Measurements from ENCODE around the gene ATOH8. TPM values are rescaled to one million over a fixed set of nuclear protein-coding genes. Genes with fewer than 3 reads are reported as not detected.

ATOH8 gene
- total and polyA plus RNA-seq, 4 donors = 38.6 to 63.3 (median 50.5) TPM

GRCh38 chr2:85780316-85781012 is 26.7 kb downstream of the ATOH8 start:
- WGBS, 2 donors = 69 to 87% methylated on average over 14 of the region's 14 CpGs
- no peak for TF ChIP-seq CTCF (IDR thresholded peaks at IDR 0.05; ENCODE audit: control extremely low read depth, extremely low read depth)
- Histone ChIP-seq H3K4me1 (ENCODE audit: control insufficient read depth in 5 of 5, insufficient read depth in 5 of 5, low read length in 5 of 5) (peaks cover 0 to 59% (median 38%) of the 10 kb centered on the region in 5 donors), H3K36me3 (ENCODE audit: control insufficient read depth in 4 of 4, insufficient read depth in 4 of 4, low read length in 4 of 4) (peaks cover 0 to 22% (median 21%) of the 10 kb centered on the region in 4 donors), H3K9ac (ENCODE audit: insufficient read depth in 1 of 2, low read length in 2 of 2) (no peak overlapping the region), H3K27ac (ENCODE audit: low read depth in 1 of 2, low read length in 1 of 2) (peak overlapping the region in 1 of 2 donors; percentile 58), H3K27me3 (ENCODE audit: control insufficient read depth in 3 of 3, insufficient read depth in 3 of 3, low read length in 2 of 3) (no peaks in the 10 kb centered on the region), H3K9me3 (ENCODE audit: control insufficient read depth in 4 of 4, insufficient read depth in 3 of 4, low read length in 3 of 4) (no peaks in the 10 kb centered on the region), H3K4me3 (no peak overlapping the region)
- ATAC-seq (ENCODE audit: insufficient read depth, low FRiP score) (no peak), DNase-seq (peak; percentile 75 to 86 (median 85))

GRCh38 chr2:85781013-85781332 is 27.2 kb downstream of the ATOH8 start:
- WGBS, 2 donors = 77 to 87% methylated on average over 5 of the region's 5 CpGs
- no peak for TF ChIP-seq CTCF (IDR thresholded peaks at IDR 0.05; ENCODE audit: control extremely low read depth, extremely low read depth)
- Histone ChIP-seq H3K36me3 (ENCODE audit: control insufficient read depth in 4 of 4, insufficient read depth in 4 of 4, low read length in 4 of 4) (peaks cover 0 to 22% (median 18%) of the 10 kb centered on the region in 4 donors), H3K9ac (ENCODE audit: insufficient read depth in 1 of 2, low read length in 2 of 2) (no peak overlapping the region), H3K4me1 (ENCODE audit: control insufficient read depth in 5 of 5, insufficient read depth in 5 of 5, low read length in 5 of 5) (peaks cover 0 to 64% (median 39%) of the 10 kb centered on the region in 5 donors), H3K4me3 (no peak overlapping the region), H3K27ac (ENCODE audit: low read depth in 1 of 2, low read length in 1 of 2) (no peak overlapping the region), H3K27me3 (ENCODE audit: control insufficient read depth in 3 of 3, insufficient read depth in 3 of 3, low read length in 2 of 3) (no peaks in the 10 kb centered on the region), H3K9me3 (ENCODE audit: control insufficient read depth in 4 of 4, insufficient read depth in 3 of 4, low read length in 3 of 4) (no peaks in the 10 kb centered on the region)
- DNase-seq = no peak
- ATAC-seq (ENCODE audit: insufficient read depth, low FRiP score) = no peak

GRCh38 chr2:85783796-85784195 is 30.0 kb downstream of the ATOH8 start:
- Histone ChIP-seq H3K9me3 (ENCODE audit: control insufficient read depth in 4 of 4, insufficient read depth in 3 of 4, low read length in 3 of 4) (no peaks in the 10 kb centered on the region), H3K36me3 (ENCODE audit: control insufficient read depth in 4 of 4, insufficient read depth in 4 of 4, low read length in 4 of 4) (peaks cover 0 to 35% (median 21%) of the 10 kb centered on the region in 4 donors), H3K27me3 (ENCODE audit: control insufficient read depth in 3 of 3, insufficient read depth in 3 of 3, low read length in 2 of 3) (no peaks in the 10 kb centered on the region), H3K4me1 (ENCODE audit: control insufficient read depth in 5 of 5, insufficient read depth in 5 of 5, low read length in 5 of 5) (peaks cover 0 to 45% (median 18%) of the 10 kb centered on the region in 5 donors), H3K27ac (ENCODE audit: low read depth in 1 of 2, low read length in 1 of 2) (no peak overlapping the region), H3K4me3 (no peak overlapping the region), H3K9ac (ENCODE audit: insufficient read depth in 1 of 2, low read length in 2 of 2) (no peak overlapping the region)
- ATAC-seq (ENCODE audit: insufficient read depth, low FRiP score) = no peak
- DNase-seq = no peak
- 94 to 96% methylated on average over 7 of the region's 7 CpGs for WGBS, 2 donors
- TF ChIP-seq CTCF (IDR thresholded peaks at IDR 0.05; ENCODE audit: control extremely low read depth, extremely low read depth) = no peak

All from lung (tissue), 12 donors.